Heart left ventricle (tissue), 16 donors: ENCODE results near the gene GALNT14. TPM values are rescaled to one million over a fixed set of nuclear protein-coding genes. Genes with fewer than 3 reads are reported as not detected.

ENCODE experiments used
- ATAC-seq, 4 donors: fragments of 200-7000 bp; cut with Tn5 transposase; one replicate each; pipeline ENCODE4 v1.9.1; 2020 to 2022; ENCODE audit warnings: moderate library complexity in 4 of 4, mild to moderate bottlenecking in 3 of 4, moderate number of reproducible peaks in 1 of 4
- DNase-seq, 5 donors: peaks; one replicate each; pipeline ENCODE4 v3.0.0-alpha.2; 2020
- H3K27ac ChIP-seq, 12 donors: fragments of 200-600 bp; sonication (generic) in 4 of 12; one replicate each; pipeline versions ENCODE4 v1.5.0 to v1.8.0; 2016 to 2022; ENCODE audit warnings: mild to moderate bottlenecking in 2 of 12
- H3K27me3 ChIP-seq, 9 donors: fragments of 200-600 bp; sonication (generic) in 2 of 9; one replicate each; pipeline versions ENCODE4 v1.5.1 to v1.8.0; 2016 to 2022; ENCODE audit warnings: mild to moderate bottlenecking in 3 of 9
- H3K36me3 ChIP-seq, 9 donors: fragments of 200-600 bp; sonication (generic) in 2 of 9; one replicate each; pipeline versions ENCODE4 v1.5.0 to v1.8.0; 2018 to 2022; ENCODE audit warnings: mild to moderate bottlenecking in 2 of 9
- H3K4me1 ChIP-seq, 12 donors: fragments of 200-600 bp; sonication (generic) in 4 of 12; one replicate each; pipeline versions ENCODE4 v1.5.0 to v1.8.0; 2016 to 2022; ENCODE audit warnings: mild to moderate bottlenecking in 3 of 12
- H3K4me3 ChIP-seq, 12 donors: fragments of 200-600 bp; sonication (generic) in 4 of 12; one replicate each; pipeline versions ENCODE4 v1.5.0 to v1.8.0; 2017 to 2022; ENCODE audit warnings: mild to moderate bottlenecking in 9 of 12, moderate library complexity in 4 of 12
- H3K9me3 ChIP-seq, 12 donors: fragments of 200-600 bp; sonication (generic) in 4 of 12; one replicate each; pipeline versions ENCODE4 v1.5.0 to v1.8.0; 2016 to 2022; ENCODE audit warnings: mild to moderate bottlenecking in 1 of 12
- POLR2A ChIP-seq, 2 donors: fragments of 450-650 bp; IDR thresholded peaks; one replicate each; pipeline ENCODE4 v1.6.1; 2017; ENCODE audit warnings: antibody characterized with exemption in 2 of 2, mild to moderate bottlenecking in 2 of 2, moderate library complexity in 2 of 2
- WGBS, 4 donors: extraction: QIAGEN DNeasy Blood & Tissue Kit in 2 of 4; methylation state at CpG; one replicate each; pipeline versions ENCODE4 v1.1.5 to v1.1.7; 2013 to 2018; 5-methylcytosine and 5-hydroxymethylcytosine counted together
- intact Hi-C, 10 donors: fragments of 100-400 bp; cut with DNase I; formaldehyde crosslinking; loops; one replicate each; pipeline versions ENCODE4 v1.11.1 to v1.14.2; 2022
- polyA plus RNA-seq, 2 donors: library from polyadenylated mRNA; stranded (reverse); fragments of 200-250 nt; gene quantifications; one replicate each; pipeline ENCODE4 v1.2.3, GENCODE V29; 2013
- total RNA-seq, 9 donors: library from RNA; depleted of rRNA in 2 of 9; stranded (reverse); fragments of >200 nt in 2 of 9; fragmentation: NEBNext Ultra II Directional in 3 of 9; extraction: Animal tissue kit (Norgen Biotek cat#: 25700) in 3 of 9; gene quantifications; one replicate each; pipeline versions ENCODE4 v1.1.0 to v1.2.4, GENCODE V29; 2016 to 2023
- TF ChIP-seq, protein P1 (sequence below), 12 donors: fragments of 200-600 bp; sonication (generic) in 4 of 12; IDR thresholded peaks; one replicate each; pipeline versions ENCODE4 v1.5.0 to v1.8.0; 2018 to 2022; ENCODE audit warnings: antibody characterized with exemption in 12 of 12, mild to moderate bottlenecking in 5 of 12
- donor health status: ischemic (EF 13 %, LVEDD 7.1; RV severe dilation, severe dysfunction).
- donor health status: healthy with polysubstance abuse.
- donor health status: DM: no; HTN: yes; CAD: no.
- donor health status: DM: no; HTN: no; CAD: no.
- donor health status: ischemic (EF 25% LVEDD 6.9; RV normal size, moderate dysfunction).
- donor health status: ischemic (EF 25% LVEDD 5.7; RV mildly dilated, moderate dysfunction).
- donor health status: healthy.
- donor health status: DM: yes; HTN: yes; CAD: no.
- donor health status: ischemic (EF 35%, LVEDD 5.7; RV mildly dilated, moderate dysfunction).
- donor health status: nonischemic (EF 11% LVEDD 7.7; RV severe dilation, severe dysfunction).
- donor health status: DM: yes; HTN: yes; CAD: no.
- donor health status: PGD.
- donor health status: ischemic (EF 29% LVEDD 5.4; RV normal size, mild dysfunction).
- donor health status: nonischemic (EF 23%, LVEDD 6.1; RV moderate dilation, normal function).

GALNT14 gene
- total and polyA plus RNA-seq, 11 donors = 0.29 to 2.4 (median 1.0) TPM; not detected in 2

DNA sequence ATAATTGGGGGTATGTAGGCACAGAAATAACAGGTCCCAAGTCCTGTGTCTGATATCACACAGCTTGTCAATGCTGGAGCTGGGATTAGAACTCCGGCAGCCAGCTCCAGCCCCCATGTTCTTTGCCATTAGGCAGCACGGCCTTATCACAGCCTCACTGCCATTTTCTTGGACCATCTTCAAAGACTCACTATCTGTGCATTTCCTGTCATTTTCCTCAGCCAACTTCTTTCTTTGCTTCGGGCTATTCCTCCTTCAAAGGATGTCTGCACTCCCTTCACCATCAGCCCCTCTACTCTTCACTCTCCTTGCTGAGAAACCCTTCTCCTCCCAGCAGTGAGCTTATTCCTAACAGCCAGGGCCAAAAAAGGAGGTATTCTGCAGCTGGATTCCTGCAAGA lies 139.6 kb downstream of the GALNT14 start:
- intact Hi-C loops = no loop called here
- 44 to 62% (median 57%) methylated on average over 3 of the region's 3 CpGs for WGBS, 4 donors
- TF ChIP-seq POLR2A (IDR thresholded peaks at IDR 0.05) = no peak
- TF ChIP-seq, protein P1, sequence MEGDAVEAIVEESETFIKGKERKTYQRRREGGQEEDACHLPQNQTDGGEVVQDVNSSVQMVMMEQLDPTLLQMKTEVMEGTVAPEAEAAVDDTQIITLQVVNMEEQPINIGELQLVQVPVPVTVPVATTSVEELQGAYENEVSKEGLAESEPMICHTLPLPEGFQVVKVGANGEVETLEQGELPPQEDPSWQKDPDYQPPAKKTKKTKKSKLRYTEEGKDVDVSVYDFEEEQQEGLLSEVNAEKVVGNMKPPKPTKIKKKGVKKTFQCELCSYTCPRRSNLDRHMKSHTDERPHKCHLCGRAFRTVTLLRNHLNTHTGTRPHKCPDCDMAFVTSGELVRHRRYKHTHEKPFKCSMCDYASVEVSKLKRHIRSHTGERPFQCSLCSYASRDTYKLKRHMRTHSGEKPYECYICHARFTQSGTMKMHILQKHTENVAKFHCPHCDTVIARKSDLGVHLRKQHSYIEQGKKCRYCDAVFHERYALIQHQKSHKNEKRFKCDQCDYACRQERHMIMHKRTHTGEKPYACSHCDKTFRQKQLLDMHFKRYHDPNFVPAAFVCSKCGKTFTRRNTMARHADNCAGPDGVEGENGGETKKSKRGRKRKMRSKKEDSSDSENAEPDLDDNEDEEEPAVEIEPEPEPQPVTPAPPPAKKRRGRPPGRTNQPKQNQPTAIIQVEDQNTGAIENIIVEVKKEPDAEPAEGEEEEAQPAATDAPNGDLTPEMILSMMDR (IDR thresholded peaks at IDR 0.05) = no peak
- DNase-seq (no peak), ATAC-seq (no peak)
- H3K9me3 ChIP-seq = no peaks in the 10 kb centered on the region
- H3K36me3 ChIP-seq = no peaks in the 10 kb centered on the region
- H3K27me3 ChIP-seq = peaks cover 0 to 3% (median 0%) of the 10 kb centered on the region in 9 donors
- H3K27ac ChIP-seq = no peak overlapping the region
- H3K4me1 ChIP-seq = no peaks in the 10 kb centered on the region
- H3K4me3 ChIP-seq = no peak overlapping the region

DNA sequence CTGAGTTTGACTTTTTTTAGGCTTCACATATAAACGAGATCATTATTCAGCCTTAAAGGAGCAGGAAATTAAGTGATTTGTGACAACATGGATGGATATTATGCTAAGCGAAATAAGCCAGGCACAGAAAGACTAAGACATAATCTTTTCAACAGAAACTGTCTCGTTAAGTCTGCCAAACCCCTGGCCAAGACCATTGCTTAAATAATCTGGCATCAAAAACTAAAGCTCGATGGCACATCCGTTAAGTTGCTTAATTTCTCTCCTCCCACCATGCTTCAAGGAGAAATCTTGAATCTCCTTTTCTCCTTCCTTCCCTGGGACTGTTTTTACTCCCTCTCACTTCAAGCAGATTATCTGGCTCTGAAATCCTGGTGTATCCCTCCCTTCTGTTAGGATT lies 140.3 kb downstream of the GALNT14 start:
- intact Hi-C loops = no loop called here
- Histone ChIP-seq H3K9me3 (no peaks in the 10 kb centered on the region), H3K4me3 (no peak overlapping the region), H3K27me3 (peaks cover 0 to 3% (median 0%) of the 10 kb centered on the region in 9 donors), H3K4me1 (no peaks in the 10 kb centered on the region), H3K27ac (no peak overlapping the region), H3K36me3 (no peaks in the 10 kb centered on the region)
- no peak for DNase-seq
- TF ChIP-seq POLR2A (IDR thresholded peaks at IDR 0.05) = no peak
- TF ChIP-seq, protein P1 (IDR thresholded peaks at IDR 0.05) = no peak
- WGBS, 4 donors = 73 to 76% (median 75%) methylated on average over 5 of the region's 5 CpGs
- ATAC-seq = no peak

DNA sequence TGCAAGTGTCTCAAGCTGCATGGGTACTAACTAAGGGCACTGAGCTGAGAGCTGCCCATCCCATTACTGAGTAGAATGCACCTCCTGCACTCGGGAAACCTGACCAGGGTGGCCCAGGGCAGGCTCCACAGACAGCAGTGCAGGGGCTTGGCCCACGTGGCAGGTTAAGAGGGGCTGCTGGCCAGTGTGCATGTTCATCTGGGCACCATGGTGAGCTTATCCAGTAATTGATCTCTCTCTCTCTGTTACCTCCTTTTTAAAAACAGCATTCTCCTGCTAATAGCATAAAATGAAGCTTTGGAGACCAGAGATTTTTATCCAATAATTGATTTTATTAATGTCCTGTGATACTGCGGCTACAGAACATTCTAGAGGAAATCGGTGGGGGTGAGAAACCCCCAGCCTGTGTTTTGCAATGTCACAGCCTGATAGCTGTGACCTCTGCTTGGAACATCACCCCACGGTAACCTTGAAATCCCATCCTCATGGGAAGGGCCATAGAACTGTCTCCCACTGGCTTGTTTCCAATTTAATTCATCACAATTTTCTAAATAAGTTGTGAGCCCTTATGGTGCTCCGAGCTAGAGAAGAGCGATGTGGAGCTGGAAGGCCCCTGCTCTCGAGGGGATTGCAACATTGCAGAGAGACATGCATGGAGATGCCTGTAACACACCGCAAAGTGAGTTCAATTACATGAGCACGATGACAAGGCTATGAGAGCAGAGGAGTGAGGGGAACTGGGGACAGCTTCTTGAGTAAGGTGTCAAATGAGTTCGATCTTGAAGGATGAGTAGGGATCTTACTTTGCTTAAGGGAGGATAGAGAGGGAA lies 143.8 kb downstream of the GALNT14 start:
- no peak for ATAC-seq
- no peak overlapping the region for H3K27ac ChIP-seq

DNA sequence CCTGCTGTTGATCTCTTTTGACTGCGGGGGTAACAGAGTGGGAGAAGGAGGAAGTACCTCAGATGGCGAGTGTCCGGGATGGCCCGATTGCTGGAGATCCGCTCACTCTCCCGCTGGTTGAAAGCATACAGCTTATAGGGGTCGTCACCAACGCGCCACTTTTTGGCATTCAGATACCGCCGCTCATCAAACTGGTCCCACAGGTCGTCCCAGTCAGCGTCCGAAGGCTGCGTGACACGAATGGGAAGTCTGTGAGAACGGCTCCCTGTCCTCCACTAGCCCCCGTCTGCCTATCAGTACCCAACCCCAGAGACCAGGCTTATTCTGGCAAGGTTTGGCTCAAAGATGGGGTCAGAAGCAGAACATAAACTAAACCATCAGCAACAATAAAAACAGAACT lies 145.5 kb downstream of the GALNT14 start:
- Histone ChIP-seq H3K27me3 (no peaks in the 10 kb centered on the region), H3K36me3 (no peaks in the 10 kb centered on the region), H3K4me3 (no peak overlapping the region), H3K27ac (no peak overlapping the region), H3K4me1 (no peaks in the 10 kb centered on the region), H3K9me3 (no peaks in the 10 kb centered on the region)
- 90 to 94% (median 93%) methylated on average over 18 of the region's 18 CpGs for WGBS, 4 donors
- DNase-seq (no peak), ATAC-seq (no peak)
- no peak for TF ChIP-seq POLR2A (IDR thresholded peaks at IDR 0.05)
- TF ChIP-seq, protein P1 (IDR thresholded peaks at IDR 0.05) = no peak
- intact Hi-C loops = no loop called here

More for the DNA sequence above, 143.8 kb downstream of the GALNT14 start:
- H3K4me3 ChIP-seq = no peak overlapping the region
- H3K27me3 ChIP-seq = no peaks in the 10 kb centered on the region
- TF ChIP-seq, protein P1 (IDR thresholded peaks at IDR 0.05) = no peak
- no peak for TF ChIP-seq POLR2A (IDR thresholded peaks at IDR 0.05)
- no peak for DNase-seq
- no peaks in the 10 kb centered on the region for H3K9me3 ChIP-seq
- WGBS, 4 donors = 65 to 82% (median 73%) methylated on average over 11 of the region's 11 CpGs
- H3K4me1 ChIP-seq = no peaks in the 10 kb centered on the region
- no peaks in the 10 kb centered on the region for H3K36me3 ChIP-seq
- intact Hi-C loops = no loop called here
